Loucy (cell line): Measurements from ENCODE around the gene LEPROT.

Experiments used
- CTCF ChIP-seq: fragments of 200-600 bp; sonication (generic); conservative IDR thresholded peaks from 2 replicates; pipeline ENCODE4 v1.5.1; 2014; ENCODE audit warnings: mild to moderate bottlenecking, antibody characterized with exemption, low read length
- EZH2phosphoT487 ChIP-seq: fragments of 200-600 bp; IDR thresholded peaks from 2 replicates; pipeline ENCODE4 v1.6.1; 2018; ENCODE audit warnings: antibody characterized with exemption, mild to moderate bottlenecking, moderate library complexity, borderline replicate concordance

GRCh38 chr1:65377496-65378246 is 42.8 kb upstream of the LEPROT start:
- TF ChIP-seq CTCF, result no peak
- no peak for TF ChIP-seq EZH2phosphoT487
